Stimulated activated CD8-positive, alpha-beta memory T cell treated with anti-CD3 and anti-CD28 coated beads, Interleukin-4, amount 100 ng/mL, for 4 hours (primary cell): ENCODE results near the gene PRICKLE4.

Experiments used
- DNase-seq, 2 donors: peaks; one replicate each; pipeline ENCODE4 v3.0.0-alpha.2; 2020; ENCODE audit warnings: low read depth in 2 of 2, low spot score in 1 of 2

PRICKLE4 gene, protein sequence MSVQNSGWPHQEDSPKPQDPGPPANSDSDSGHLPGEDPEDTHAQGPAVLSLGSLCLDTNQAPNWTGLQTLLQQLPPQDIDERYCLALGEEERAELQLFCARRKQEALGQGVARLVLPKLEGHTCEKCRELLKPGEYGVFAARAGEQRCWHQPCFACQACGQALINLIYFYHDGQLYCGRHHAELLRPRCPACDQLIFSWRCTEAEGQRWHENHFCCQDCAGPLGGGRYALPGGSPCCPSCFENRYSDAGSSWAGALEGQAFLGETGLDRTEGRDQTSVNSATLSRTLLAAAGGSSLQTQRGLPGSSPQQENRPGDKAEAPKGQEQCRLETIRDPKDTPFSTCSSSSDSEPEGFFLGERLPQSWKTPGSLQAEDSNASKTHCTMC

DNA sequence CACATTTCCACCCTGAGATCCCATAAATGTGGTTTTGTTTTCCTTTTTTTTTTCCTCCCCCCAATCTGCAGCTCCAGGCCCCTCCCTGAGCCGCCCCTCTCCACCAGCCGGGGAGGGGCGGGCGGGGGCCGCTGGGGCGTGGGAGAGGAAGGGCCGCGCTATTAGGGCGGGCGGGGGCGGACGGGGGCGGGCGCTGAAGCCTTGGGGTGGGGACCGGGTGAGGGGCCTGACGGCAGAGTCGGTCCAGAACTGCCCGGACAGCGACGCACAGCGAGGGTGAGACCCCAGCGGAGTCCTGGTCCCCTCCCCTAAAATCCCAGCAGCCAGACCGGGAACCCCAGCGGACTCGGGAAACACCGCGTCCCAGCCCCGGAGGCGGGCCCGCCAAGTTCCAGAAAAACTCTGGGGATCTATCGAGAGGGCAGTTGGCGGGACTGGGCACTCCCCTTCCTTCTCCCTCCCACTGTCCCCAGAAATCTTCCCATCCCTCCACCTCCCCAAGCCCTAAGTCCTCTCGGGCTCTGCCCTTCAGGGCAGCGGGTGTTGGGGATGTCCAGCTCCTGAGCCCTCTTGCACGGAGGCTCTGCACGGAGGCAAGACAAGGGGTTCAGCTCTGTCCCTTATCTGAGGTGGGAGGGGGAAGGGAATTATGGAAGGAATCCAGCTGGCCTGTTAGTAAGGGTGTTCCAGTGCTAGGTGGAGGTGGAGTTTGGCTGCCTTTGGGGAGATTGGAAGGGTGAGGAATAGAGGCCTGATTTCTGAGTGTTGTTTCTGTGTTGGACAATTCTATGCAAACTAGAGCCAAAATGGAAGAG lies at the start of gene PRICKLE4:
TSS of gene PRICKLE4 (plus strand) at position 232 of the 815 bp plus-strand sequence. CDS start 2,692 bp downstream, outside the sequence.
- DNase-seq: no peak

DNA sequence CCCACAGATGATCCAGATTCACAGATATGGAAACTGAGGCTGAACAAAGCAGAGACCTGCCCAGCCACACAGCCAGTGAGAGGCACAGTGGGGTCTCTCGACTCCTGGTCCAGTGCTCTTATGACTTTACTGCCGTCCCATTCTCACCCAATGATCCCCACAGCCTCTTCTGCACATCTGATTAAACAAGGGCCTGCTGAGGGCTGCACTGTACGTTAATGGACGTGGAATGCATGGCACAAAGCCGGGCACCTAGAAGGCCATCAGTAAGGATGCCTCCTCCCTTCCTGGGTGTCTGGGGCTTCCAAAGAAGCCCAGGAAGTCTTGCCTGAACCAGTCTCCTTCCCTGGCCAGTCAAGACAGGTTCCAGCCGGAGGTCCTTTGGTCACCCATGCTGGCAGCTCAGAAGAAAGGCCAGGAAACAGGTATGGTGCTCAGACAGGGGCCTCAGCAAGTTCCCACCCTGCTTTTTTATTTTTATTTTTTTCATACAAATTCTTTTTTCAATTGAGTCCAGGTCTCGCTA lies 49.0 kb upstream of the PRICKLE4 start:
- no peak for DNase-seq

DNA sequence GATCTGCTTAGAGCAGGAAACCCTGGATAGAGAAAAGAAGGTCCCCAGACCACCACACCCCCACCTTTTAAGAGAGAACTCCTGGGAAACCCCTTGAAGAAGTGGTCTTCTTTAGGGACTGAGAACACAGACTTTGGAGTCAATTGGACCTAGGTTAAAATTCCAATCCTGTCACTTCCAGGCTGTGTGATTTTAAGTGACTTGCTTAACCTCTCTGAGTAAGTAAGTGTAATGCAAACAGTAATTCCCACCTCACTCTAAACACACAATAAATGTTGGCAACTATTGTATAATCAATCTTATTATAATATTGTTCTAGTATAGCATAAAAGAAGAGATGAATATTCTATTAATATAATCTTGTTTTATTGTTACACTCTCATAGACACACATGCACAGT lies 48.4 kb upstream of the PRICKLE4 start:
- no peak for DNase-seq

DNA sequence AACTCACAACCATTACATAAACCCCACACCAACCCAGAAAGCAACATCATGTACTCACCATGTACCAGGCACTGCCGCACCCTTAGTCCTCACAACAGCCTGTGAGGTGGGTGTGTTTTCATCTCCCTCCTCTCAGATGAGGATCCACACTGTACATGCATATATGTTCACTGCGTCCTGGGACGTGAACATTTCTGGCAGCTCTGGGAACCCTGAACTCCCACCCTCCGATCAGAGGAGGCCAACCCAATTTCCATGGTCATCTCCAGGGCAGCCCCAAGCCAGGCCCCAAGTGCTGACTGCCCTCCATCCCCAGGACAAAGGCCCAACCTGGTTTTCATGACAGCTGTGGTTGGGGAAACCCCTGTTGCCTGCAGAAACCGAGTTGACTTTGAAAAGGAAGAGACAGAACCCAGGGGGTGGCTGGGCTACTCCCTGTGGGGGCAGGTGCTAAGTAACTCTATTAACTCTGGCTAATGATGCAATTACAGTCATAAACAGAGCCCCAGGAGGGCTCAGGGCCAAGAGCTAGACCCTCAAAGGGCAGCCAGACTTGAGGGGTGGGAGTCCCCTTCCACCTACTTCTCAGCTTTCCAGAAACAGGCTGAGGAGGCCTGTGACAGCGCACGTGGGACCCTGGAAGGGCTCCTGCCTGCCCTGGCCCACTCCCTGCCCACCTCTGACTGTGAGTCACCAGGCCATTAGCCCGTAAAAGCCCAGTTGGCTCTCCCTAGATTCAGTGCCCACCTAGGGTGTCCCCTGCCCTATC lies 47.8 kb upstream of the PRICKLE4 start:
- DNase-seq: peak in 1 of 2 donors; percentile 53

DNA sequence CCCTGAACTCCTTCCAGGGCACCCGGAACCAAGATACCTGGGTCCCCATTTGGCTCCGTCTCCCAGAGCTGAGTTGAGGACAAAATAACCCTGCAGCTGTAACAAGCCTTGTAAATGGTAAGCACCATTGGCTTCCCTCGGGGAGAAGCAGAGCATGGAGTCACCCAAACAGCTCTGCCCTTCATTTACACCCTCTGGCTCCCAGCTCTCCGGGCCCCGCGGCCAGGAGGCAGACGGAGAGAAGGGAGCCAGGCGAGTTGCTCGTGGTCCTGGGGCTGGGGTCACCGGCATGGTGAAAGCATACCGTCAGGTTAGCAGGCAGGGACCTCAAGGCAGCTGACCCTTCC lies 47.2 kb upstream of the PRICKLE4 start:
- no peak for DNase-seq

DNA sequence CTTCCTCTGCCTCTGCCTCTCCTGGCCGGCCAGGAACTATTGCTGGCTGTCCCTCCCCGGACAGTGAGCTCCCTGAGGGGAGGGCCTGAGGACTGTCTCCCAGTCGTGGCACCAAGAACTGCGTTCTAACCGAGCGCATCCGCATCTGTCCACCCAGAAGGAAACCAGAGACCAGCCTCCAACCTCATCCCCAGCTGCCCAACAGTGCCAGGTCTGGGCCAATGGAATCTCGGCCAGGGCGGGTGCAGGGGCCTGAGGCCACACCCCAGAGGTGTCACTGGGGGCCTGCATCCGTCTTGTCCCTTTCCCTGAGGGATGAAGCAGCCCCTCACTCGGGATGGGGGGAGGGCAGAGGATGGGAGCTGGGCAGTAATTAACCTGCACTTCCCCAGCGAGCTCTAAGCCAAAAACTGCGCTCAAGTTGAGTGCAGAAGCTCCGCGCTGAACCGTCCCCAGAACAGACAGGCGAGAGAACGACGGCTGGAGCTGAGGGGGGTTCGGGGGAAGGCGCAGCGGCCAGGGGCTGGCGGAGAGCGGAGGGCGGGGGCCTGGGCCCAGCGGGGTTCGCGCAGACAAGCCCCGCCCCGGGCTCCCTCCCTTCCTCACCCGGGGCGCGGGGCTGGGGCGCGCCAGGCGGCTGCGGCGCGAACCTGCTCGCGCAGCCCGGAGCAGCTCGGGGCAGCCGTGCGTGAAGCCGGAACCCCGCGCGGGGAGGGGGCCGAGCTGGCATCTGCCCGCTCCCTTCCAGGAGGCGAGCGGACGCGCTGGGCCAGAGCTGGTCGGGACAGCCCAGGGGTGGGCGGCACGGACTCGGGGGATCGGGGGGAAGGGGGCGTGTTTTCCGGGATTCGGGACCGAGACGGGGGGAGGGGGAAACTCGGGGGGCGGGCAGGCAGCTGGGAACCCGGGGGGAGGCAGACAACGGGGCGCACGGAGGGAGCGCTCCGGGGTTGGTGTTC lies 46.6 kb upstream of the PRICKLE4 start:
- DNase-seq: peak in 1 of 2 donors; percentile 50

DNA sequence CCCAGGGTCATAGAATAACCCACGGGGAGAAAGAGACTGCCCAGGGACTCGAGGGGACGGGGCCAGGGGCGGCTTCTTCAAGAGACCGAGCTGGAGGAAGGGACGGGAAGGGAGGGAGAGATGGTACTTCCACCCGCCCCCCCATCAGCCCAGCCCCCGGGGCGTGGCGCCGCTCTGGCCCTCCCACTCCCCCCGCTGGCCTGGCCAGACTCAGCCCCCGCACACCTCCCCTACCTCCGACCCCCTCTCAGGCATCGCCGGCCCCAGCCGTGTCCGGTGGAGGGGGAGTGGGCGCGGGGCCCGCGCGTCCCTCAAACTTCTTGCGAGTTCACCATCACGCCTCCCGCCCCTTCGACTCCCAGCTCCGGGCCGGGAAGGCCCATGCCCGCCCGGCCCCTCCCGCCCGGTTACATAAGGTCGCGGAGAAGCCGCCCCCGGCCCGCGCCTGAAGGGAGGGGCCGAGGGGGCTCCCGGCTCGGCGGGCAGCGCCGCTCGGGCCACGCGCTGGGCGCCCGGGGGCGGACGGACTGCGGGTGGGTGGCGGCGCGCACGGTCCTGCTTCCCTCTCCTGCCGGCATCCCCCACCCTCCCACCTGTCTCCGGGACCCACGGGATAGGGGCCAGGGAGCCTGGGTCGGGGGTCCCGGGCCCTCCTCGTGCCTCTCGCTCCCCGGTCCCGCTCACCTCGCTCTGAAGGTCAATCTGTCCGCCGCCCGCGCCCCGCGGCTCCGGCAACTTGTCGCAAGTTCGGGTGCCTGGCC lies 45.7 kb upstream of the PRICKLE4 start:
- DNase-seq: peak in 1 of 2 donors; percentile 45

DNA sequence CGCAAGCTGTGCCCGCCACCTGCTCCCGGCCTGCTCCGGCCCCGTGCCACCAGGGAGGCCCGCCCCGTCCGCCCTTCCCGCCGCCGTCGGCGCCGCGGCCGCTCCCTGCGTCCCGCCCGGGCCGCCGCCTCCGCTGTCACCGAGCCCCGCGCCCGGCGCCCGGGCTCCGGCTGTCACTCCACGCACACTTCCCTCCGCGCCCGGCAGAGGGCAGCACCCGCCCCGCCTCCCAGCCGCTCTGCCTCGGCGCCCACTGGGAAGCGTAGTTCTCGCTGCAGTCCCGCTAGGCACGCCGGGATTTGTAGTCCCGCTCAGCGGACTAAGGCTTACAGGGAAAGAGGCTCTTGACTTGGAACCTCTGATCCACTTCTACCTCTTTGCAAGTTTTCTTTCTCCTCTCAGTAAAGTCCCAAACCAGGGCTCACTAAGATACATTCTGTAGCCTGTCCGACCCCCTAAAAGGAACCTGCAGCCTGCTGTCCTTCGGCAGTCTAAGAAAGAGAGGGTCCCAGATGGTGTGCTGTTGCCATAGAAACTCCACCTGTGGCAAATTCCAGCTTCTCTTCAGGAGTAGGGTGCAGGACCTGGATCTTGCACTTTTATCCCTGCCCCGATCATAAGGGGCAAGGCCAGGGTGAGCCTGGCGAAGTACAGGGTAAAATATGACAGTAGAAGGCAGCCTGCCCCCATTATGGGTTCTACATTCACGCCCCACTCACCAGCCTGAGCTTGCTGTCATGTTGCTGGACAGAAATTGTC lies 45.0 kb upstream of the PRICKLE4 start, which contains the start of gene TFEB:
TSS of gene TFEB (minus strand) at position 182 of the 759 bp plus-strand sequence. CDS start 44,395 bp downstream, outside the sequence.
- peak; percentile 82 to 89 for DNase-seq

DNA sequence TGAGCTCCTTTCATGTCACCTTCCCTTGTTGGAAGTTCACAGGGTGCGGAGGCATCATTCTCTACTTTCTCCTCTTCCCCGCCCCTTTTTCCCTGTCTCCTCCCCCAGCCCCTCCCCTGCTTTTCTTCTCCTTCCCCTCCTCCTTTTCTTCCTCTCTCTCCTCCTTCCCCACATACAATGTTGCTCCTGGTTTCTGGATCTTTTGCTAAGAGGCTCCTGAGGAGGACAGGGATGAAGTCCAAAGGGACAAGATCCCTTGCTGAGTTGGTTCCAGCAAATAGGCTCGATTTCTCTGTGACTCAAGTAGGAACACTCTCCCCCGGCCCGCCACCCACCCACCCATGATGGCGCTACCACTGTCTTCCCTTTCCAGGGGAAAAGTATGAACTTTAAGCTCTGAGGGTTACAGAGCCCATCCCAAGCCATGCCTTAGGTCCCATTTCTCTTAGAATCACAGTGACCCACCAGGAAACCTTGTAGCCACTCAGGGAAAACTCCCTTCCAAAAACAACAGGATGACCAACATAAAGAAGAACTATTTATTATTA lies 44.3 kb upstream of the PRICKLE4 start:
- no peak for DNase-seq

DNA sequence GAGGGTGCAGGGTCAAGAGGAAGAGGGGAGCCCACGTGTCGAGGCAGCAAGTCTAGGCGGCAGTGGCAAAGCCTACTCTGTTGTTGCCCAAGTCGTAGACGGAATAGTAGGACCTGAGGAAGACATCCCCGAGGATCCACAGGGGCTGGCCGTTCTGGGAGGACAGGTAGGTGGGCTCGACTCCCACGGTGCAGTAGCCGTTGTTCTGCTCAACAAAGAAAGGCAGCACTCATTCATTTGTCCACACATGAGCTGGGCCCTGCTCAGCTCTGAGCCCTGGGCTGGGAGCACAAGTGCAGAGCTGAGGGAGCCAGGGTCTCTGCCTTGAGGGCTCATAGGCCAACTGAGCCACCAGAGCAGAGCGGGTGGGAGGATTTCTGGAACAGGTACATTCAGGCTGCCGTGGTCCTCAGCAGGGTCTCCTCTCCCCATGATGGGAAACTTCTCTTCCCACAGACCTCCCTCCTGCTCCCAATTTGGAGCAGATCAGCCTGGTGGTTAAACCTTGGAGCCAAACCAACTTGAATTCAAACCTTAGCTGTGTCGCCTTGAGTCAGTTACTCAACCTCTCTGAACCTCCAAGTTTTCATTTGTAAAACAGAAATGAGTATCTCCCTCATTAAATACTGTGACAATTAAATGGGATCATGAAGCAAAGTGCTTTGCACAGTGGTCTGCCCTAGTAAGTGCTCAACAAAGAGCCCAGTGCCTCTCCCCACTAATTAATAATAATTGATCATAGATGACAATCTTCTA lies 43.6 kb upstream of the PRICKLE4 start:
- no peak for DNase-seq

DNA sequence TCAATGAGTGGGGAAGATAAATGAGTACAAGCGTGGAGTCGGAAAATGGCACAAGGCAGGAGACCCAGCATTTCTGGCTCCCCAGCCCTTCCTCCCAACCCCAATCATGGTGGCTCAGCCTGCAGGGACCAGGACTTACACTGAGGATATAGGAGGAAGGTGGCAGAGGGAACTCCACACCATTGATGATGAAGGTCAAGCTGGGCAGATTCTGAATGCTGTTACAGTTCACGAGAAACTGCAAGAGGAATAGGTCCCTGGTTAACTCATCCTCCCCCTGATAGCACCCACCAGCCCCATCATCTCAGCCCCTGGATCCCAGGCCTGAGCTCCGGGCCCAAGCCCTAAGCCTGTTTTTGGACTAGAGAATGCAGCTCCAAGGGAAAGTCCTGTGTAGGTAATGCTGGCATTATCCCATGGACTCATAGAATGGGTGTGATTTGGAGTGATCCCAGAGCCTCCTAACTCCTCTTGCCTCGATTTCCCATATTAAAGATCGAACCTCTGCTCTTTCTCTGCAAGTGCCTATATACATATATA lies 42.9 kb upstream of the PRICKLE4 start:
- DNase-seq: no peak

DNA sequence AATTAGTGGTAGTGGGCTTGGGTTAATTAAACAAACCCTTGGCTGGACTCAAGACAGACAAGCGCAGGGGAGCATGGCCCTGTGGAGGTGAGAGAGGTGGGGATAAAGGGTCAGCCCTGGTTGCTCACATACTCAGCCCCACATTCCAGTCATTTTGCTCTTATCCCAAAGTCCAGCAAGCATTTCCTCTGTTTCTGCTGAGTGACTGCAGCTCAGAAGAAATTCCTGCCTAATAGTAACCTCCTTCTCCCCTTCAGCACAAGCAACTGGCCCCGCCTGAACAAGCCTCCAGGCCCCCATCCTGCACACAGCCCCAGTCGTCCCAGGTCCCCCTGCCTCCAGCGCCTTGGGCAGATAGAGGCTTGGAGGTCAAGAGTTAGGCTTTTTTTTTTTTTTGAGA lies 41.5 kb upstream of the PRICKLE4 start:
- DNase-seq: no peak

DNA sequence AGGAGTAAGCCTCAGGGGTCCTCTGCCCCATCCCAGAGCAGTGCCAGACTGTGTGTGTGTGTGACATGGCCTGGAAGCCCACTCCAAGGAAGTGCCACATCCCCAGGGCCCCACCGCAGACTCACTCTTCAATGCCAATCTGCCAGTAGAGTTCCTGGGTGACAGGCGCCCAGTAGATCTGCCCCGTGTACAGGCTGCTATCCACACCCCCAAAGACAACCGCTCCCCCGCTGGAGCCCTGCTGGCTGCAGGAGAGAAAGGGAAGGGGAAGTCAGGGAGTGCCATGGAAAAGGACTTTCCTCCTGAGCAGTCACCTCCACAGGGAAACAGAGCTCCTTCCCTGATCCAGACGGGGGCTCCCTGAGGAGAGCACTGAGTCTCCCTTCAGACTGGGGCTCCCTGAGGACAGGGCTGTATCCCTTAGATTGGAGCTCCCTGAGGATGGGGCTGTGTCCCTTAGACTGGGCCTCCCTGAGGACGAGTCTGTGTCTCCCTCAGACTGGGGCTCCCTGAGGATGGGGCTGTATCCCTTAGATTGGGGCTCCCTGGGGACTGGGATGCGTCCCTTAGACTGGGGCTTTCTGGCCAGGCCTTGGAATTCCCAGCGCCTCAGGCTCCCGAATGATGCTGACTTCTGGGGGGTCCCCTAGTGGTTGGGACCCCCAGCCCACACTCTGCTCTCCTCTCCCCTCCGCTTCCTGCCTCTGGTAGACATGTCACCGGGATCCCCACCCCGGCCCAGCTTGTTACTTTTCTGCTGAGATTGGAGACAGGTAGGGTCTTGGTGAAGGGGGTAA lies 40.0 kb upstream of the PRICKLE4 start:
- no peak for DNase-seq

DNA sequence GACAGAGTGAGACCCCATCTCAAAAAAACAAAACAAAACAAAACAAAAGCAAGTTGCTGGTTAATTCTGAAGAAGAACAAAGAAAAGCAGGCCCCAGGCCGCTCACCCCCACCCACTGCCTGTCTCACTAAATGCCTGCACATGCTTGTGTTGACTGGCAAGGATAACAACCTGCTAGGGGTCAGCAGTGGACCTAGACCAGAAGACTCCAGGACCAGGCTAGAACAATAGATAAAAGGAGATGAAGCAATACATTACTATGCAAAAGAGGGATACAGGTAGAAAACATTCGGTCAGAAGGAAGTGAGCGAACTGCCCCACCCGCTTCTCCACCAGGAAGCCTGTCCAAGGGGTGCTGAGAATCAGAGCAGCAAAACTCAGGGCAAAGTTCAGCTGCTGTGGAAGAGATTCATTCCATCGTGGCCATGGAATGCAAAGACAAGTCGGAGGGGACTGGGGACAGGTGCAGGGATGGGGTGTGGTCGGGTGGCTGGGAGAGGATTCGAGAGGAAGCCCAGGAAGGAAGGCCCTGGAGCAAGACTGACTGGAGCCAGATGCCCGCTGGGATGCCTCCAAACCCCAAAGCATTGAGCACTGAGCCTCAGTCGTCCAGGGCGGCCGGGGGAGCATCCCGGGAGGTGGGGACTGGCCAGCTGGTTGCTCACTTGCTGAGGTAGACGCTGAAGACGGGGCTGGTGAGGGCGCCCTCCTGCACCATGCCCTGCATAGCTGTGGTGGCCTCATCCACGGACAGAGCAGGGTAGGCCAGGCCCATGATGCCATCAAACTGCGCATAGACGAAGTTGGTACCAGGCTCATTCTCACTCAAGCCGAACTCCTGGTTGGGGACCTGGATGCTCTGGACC lies 38.7 kb upstream of the PRICKLE4 start:
- no peak for DNase-seq

DNA sequence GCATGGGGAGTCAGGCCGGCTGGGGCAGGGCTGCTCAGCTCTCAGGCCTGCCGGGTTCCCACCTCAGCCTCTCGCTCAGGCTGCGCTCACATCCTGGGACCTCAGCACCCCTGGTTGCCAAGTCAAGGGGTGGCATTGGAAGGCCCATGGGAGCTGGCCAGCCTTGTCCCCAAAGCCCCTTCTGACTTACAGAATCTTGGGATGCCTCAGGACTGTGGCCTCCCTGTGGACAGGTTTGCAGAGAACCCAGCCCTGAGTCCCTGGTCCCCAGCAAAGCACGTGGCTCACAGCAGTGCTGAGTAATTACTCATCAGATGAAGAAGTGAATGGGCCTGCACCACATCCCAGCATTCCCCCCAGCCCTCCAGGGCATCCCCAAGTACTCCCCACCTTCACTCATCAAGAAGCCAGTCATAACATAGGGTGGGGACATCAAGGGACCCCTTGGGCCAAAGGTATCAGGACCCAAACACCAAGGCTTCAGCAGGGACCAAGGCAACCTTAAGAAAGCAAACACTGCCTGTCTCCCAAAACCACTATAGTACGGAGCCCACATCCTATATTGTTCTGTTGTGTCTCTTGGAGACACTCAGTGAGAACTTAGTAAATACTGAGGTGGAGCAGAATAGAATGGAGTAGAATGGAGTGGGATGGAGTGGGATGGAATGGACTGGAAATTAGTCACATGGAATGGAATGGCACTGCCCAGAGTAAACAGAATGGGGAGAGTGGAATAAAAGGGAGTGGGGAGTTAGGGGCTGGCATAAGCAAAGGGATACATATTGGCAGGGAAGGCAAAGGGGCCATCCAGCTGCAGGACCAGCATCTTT lies 37.0 kb upstream of the PRICKLE4 start:
- no peak for DNase-seq
